NCI-H1105 treated with DMSO at 0.1 percent for 48 hours (cell line): ENCODE results near the gene ZNF468.
"Not testable (repeated sequence)": the region's sequence is repeated elsewhere in the genome, so short reads cannot be mapped to it uniquely, and the experiment has no call there.

ENCODE experiments used
- DNase-seq: peaks from one replicate; lab custom pipeline; 2025; lab: John Stamatoyannopoulos, UW

ZNF468 gene

DNA sequence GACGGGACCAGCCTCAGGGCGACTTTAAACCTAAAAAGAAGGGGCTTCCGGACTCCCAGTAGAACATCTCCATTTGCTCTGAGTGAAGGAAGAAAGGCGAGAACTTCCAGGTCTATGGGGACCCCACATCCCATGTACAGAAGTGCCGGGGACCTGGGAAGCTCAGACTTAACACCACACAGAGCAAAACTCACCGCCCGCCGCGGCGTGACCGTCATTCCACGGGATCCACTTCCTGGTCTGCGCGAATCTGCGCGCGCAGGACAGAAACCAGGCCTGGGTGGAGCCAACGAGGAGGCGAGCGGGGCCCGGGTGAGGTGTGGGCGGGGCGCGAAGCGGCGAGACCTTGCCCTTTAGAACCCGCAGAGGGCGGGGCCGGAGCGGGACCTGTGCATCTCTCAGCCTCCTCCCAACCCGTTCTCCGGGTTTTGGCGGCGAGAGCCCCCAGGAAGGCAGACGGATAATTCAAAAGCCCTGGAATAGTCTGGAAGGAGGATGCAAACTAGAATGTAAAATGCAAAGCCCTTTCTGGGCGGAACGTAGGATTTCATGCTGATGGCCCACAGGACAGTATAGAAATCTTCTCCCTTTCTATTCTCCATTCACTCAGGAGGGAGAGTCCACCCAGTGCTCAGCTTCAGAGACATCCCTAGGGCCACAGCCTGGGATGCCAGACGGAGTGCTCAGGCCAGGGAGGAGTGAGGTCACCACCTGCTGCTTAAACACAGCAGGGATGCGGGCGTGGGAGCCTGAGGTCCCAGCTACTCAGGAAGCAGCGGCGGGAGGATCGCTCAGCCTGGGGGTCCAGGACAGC, at the start of gene ZNF468:
Gene ZNF468 (minus strand): TSS at position 242 of the 814 bp plus-strand sequence. CDS start 3,347 bp downstream, outside the sequence.
- peak; percentile 64 for DNase-seq

DNA sequence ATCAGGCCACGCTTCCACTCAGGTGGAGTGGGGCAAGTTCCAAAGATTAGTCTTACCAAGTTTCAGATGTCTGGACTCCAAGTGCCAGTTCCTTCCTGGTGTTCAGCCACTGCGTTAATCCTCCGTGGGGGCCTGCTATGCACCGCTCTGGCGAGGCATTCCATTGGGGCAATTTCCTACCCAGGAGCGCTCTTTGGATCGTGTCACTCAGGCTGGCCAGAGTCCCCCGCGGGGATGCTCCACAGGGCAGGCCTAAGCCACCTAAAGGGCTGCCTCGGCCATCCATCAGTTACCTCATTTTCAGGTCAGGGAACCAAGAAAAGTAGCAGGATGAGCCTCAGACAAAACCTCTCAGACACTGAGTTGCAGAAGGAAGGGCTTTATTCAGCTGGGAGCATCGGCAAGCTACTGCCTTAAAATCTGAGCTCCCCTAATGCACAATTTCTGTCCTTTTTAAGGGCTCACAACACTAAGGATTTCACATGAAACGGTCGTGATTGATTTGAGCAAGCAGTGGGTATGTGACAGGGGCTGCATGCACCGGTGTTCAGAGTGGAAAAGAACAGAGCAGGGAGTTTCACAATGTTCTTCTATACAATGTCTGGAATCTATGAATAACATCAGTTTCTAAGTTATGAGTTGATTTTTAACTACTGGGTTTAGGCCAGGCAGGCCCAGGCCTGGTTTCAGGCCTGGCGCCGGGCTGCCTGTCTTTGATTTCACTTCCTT, 46.8 kb upstream of the ZNF468 start:
- DNase-seq, result not testable (repeated sequence)

DNA sequence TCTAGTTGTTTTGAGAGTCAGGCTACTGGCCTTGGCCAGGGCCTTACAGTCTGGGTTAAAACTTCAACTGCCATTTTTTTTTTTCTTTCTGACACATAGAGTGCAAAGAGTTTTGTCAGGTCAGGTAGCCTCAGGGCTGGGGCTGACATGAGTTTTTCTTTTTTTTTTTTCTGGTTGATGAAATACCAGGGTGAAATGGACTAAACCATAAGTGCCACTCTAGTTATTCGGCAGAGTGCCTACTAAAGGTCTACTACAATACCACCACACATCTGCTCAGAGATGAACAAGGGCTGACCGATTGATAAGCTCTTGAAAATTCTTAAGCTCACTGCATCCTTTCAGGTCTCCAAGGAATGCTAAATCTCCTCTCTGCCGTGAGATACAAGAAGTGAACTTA, 44.4 kb upstream of the ZNF468 start:
- DNase-seq, result no peak

- DNase-seq, result not testable (repeated sequence)
Observed at GRCh38 chr19:52898596-52898995, 41.2 kb upstream of the ZNF468 start.

- DNase-seq, result no peak
Observed at GRCh38 chr19:52898101-52898500, 40.7 kb upstream of the ZNF468 start.

DNA sequence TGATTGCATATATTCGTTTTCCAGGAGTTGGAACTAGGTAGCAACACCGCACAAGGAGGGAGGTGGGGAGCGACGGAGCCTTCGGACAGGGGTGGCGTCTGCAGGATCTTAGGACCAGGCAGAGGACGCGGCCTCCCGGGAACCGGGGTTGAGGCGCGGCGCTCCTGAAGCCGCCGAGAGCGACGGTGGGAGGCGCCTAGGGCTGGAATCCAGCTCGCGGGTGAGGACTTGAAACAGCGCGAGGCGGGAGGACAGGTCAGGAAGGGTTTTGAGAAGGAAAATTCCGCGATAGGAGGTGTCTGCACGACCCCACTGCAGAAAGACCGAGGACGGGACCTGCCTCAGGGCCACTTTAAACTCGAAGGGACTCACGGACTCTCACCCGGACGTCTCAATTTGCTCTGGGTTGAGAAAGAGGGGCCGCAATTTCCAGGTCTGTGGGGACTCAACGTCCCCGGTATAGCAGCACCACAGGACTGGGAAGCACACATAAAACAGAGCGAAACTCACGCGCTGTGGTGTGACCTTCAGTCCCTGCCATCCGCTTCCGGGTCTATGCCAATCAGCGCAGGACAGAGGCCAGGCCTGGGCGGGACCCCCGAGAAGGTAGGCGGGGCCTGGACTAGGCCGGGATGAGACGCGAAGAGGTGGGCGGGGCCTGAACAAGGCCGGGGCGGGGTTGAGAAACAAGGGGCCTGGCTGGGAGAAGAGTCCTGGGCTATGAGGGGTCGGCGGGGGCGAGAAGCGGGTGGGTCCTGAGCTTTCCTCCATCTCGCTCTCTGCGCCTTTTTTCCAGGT, 39.9 kb upstream of the ZNF468 start, which contains the start of gene ZNF320:
Gene ZNF320 (minus strand): TSS at position 498 of the 798 bp plus-strand sequence. CDS start 7,380 bp downstream, outside the sequence.
- peak; percentile 90 for DNase-seq

DNA sequence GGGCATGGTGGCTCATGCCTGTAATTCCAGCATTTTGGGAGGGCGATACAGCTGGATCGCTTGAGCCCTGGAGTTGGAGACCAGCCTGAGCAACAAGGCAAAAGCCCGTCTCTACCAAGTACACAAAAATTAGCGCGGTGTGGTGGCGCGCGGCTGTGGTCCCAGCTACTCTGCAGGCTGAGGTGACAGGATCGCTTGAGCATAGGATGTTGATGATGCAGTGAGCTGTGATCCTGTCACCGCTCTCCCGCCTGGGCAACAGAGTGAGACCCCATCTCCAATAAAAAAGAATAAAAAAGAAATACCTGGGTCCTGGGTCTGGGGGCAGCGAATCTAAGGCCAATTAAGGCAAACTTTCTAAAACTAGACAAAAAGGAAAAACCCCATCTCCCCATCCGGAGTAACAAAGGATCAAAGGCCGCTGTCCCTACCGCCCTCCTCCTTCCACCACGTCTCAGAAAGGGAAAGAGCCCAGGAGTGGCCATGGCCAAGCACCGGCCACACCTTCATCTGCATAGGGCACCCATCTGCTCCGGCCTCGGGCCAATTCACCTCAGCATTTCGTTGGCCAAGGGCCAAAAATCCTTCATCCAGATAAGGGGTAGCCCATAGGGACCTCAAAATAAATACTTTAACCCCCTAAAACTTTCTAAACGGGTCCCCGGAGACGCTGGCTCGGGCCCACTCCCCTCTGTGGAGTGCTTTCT, 39.2 kb upstream of the ZNF468 start:
- peak; percentile 49 for DNase-seq

DNA sequence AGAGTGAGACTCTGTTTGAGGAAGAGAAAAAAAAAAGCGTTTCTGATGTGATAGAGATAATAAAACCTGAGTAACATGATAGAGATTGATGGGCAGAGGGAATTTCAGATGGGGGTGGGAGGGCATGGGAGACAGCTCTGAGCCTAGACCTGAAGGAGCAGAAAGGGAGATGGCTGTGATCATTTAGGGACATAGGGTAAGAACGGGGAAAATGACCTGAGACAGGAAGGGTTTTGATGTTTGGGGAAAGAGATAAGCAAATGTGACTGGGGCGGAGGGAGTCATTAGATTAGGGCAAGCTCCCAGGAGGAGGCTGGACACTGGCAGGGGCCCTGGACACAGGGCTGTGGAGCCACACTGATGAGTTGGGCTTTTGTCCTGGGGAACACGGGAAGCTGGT, 33.9 kb upstream of the ZNF468 start:
- DNase-seq, result no peak

- no peak for DNase-seq
Observed at GRCh38 chr19:52889931-52890330, 32.5 kb upstream of the ZNF468 start.

- DNase-seq, result no peak
Observed at GRCh38 chr19:52889076-52889475, 31.7 kb upstream of the ZNF468 start.

- DNase-seq, result no peak
Observed at GRCh38 chr19:52880895-52881389, 23.5 kb upstream of the ZNF468 start.

- DNase-seq, result not testable (repeated sequence)
Observed at GRCh38 chr19:52872996-52873395, 15.6 kb upstream of the ZNF468 start.

DNA sequence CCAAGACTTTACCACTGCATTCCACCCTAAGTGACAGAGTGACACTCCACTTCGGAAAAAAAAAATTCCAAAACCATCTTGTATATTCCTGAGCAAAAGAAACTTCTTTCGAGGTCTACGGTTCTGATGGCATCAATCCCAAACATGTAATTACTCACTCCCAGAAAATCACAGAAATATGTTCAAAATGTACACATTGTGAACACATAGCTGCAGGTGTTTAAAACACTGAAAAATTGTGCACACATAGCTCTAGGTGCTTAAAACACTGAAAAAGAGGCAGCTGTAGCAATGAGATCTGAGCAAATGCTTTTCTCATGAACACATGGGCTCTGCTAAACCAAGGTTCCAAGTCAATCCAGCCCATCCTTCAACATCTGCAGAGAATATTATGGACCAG, 14.0 kb upstream of the ZNF468 start:
- no peak for DNase-seq

DNA sequence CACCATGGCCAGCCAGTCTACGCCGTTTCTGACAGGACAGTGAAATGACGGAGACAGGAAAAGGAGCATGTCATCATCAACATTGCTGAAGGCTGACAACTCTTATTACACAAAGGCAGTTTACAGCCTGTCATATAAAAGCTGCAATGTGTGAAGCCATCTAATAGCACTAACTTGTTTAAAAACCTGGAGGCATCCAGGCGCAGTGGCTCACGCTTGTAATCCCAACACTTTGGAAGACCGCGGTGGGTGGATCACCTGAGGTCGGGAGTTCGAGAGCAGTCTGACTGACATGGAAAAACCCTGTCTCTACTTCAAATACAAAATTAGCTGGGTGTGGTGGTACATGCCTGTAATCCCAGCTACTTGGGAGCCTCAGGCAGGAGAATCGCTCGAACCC, 10.6 kb upstream of the ZNF468 start:
- not testable (repeated sequence) for DNase-seq

DNA sequence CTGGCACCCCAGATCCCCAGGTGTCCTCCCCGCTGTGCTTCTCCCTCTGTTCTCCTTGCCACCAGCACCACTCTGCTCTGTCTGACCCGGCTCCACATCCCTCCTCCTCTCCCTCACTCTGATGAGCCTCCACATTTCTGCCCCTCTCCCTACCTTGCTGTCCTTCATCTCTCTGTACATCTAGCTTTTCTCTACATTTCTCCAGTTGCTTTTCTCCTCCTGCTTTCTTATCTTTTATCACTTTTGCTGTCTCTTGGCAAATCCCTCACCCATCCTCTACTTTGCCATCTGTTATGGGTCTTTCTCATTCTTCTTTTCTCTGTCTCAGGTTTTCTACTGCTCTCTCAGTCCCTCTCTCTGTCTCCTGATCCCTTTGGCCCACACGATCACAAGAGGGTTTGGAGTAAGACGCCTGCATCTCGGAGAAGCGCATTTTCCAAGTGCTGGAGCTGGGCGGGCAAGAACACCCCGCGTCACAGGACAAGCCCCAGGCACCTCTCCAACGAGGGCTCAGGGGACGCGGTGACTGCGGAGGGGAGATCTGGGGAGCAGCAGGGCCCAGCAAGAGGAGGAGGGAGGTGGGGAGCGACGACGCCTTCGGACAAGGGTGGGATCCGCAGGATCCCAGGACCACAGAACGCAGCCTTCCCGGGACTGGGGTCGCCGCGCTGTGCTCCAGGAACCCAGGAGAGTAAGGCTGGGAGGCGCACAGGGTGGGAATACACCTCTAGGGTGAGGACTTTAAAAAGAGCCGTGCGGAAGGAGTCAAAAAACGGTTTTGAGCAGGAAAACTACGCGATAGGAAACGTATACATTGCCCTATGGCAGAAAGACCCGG, 660 bp downstream of the ZNF468 start:
- DNase-seq, result not testable (repeated sequence)

GRCh38 chr19:52847352-52847751, 10.1 kb downstream of the ZNF468 start:
- DNase-seq, result not testable (repeated sequence)

GRCh38 chr19:52840825-52841465, 16.5 kb downstream of the ZNF468 start:
- not testable (repeated sequence) for DNase-seq

- not testable (repeated sequence) for DNase-seq
Observed at GRCh38 chr19:52834289-52834688, 23.1 kb downstream of the ZNF468 start.

DNA sequence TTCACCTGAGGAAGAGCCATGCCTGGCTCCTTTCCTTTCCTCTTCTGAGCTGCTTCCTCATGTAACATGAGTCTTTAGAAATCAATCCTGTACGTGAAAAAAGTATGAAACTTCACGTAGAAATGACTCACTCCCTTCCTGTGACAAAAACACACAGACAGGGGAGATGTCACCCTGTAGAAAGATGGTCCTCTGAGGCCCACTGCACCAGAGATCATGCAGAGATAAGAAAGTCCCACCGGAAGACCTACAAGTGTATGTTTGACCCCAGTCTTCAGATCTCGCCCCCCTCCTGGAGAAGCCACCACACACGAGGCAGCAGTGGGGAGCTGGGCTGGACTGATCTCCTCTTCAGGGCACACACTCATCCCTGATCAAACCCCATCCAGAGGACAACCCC, 23.9 kb downstream of the ZNF468 start:
- DNase-seq, result not testable (repeated sequence)

DNA sequence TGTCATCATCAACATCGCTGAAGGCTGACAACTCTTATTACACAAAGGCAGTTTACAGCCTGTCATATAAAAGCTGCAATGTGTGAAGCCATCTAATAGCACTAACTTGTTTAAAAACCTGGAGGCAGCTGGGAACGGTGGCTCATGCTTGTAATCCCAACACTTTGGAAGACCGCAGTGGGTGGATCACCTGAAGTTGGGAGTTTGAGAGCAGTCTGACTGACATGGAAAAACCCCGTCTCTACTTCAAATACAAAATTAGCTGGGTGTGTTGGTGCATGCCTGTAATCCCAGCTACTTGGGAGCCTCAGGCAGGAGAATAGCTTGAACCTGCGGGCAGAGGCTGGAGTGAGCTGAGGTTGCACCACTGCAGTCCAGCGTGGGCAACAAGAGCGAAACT, 27.6 kb downstream of the ZNF468 start:
- DNase-seq, result not testable (repeated sequence)
